Muscle of back (tissue), 11 donors: Measurements from ENCODE around the gene TRIM17. TPM values are rescaled to one million over a fixed set of nuclear protein-coding genes. Genes with fewer than 3 reads are reported as not detected.
A peak's percentile ranks its signal among the peaks of the same experiment; 100 is the strongest.

ENCODE experiments used
- DNase-seq, 3 donors: peaks; one replicate each; pipeline versions ENCODE4 v3.0.0 to v3.0.0-alpha.2; 2013
- polyA plus RNA-seq, 10 donors: library from polyadenylated mRNA; unstranded; fragments of 120-200 nt; gene quantifications; one replicate each; pipeline ENCODE4 v1.2.1, GENCODE V29; 2013; ENCODE audit not compliant: insufficient read length in 10 of 10

TRIM17 gene
- polyA plus RNA-seq, 10 donors, result 0.41 to 1.1 (median 0.63) TPM

DNA sequence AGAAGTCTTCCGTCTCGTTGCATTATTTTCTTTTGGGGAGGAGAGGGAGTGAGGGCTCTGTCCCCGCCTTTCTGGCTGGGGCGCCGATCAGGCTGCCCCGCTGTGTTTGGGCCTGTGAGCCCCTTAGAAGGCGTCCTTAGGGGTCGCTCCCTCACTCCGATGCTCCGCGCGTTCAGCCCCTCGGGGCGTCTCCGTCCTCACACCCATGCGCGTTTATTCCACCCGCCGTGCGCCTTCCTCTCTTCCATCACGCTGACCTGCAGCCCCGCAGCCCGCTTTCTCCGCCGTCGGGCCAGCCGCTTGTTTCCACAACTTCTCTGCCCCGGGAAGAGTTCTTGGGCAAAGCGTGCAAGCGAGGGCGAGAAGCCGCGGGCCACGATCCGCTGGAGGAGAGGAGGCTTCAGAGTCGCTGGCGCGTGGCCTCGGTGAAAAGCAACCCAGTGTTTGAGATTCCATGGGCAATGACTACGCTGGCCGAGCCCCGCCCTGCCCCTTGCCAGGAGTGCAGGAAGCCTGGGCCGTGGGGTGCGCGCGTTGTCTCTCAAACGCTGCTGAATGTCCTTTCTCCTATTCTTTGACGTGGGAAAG lies 37.7 kb downstream of the TRIM17 start:
- no peak for DNase-seq

DNA sequence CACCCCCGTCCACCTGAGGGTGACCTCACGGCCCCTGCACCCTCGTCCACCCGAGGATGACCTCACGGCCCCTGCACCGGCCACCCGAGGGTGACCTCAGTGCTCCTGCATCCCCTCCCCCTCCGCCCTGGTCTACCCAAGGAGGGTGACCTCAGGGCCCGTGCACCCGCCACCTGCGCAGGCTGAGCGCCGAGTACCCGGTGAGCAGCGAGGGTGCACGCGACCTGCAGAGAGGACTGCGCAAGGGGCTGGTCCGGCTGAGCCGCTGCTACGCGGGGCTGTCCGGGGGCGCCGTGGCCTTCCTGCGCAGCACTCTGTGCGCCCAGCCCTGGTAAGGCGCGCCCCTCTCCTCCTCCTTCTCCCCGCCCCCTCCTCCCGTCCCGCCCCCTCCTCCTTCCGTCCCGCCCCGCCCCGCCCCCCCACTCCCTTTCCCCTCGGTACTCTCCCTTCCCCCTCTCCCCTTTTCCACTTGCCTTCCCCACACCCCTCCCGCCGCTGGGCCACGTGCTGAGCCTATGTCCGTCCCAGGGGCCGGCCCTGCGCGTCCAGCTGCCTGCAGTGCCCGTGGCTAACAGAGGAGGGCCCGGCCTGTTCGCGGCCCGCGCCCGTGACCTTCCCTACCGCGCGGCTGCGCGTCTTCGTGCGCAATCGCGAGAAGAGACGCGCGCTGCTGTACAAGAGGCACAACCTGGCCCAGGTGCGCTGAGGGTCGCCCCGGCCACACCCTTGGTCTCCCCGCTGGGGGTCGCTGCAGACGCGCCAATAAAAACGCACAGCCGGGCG lies 38.4 kb downstream of the TRIM17 start:
- peak; percentile 59 to 95 (median 79) for DNase-seq

DNA sequence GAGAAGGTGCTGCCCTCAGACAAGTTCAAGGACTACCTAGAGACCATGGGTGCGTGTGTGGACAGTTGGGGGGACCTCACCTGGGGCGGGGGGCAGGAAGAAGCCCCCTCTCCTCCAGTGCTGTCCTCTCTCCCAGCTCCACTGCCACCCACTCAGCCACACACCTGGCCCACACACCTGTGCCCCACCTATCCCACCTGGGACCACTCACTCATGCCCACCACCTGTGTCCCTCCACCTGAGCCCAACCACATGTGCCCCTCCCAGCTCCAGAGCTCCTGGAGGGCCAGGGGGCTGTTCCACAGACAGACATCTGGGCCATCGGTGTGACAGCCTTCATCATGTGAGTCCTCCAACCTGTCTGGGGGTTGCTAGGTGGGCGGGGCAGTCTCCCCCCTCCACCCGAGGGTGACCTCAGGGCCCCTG lies 39.0 kb downstream of the TRIM17 start:
- DNase-seq, result no peak

DNA sequence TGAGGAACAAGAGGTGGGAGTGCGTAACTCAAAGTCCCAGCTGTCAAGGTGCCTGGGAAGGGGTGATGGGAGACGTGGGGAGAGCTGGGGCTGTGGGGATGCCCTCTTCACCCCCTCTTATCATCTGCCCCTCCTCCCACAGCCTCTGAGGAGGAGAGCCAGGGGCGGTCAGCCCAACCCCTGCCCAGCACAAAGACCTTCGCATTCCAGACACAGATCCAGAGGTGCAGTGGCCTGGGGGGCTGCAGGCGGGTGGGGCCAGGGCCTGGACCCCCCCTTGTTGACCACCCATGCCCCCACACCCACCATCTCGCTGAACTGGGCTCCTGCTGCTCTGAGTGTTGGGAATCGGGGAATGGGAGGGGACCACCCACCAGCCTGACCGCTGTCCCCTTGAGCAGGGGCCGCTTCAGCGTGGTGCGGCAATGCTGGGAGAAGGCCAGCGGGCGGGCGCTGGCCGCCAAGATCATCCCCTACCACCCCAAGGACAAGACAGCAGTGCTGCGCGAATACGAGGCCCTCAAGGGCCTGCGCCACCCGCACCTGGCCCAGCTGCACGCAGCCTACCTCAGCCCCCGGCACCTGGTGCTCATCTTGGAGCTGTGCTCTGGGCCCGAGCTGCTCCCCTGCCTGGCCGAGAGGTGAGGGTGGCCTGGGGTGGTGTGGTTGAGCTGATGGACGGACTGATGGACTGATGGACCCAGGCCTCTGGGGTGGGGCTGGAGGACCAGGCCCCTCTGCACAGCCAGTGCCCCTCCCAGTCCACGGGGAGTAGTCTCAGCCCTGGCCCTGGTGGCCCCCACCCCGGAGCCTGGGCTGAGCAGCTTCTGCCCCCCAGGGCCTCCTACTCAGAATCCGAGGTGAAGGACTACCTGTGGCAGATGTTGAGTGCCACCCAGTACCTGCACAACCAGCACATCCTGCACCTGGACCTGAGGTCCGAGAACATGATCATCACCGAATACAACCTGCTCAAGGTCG lies 39.7 kb downstream of the TRIM17 start:
- no peak for DNase-seq

DNA sequence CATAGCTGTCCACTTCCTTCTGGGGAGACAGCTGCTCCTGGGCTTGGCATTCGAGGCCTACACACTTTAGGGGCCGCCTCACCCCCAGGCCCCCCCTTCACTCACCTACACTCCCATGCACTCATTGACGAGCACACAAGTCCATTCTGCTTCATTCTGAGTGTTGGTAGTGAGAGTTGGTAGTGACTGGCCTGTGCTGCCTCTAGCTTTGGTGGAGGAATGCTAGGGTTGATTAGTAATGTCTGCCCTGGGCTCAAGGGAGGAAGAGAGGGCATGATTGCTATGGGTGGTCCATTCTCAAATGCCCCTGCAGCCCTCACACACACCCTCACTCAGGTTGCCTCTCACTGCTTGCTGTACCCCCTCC lies 40.4 kb downstream of the TRIM17 start:
- DNase-seq, result no peak

DNA sequence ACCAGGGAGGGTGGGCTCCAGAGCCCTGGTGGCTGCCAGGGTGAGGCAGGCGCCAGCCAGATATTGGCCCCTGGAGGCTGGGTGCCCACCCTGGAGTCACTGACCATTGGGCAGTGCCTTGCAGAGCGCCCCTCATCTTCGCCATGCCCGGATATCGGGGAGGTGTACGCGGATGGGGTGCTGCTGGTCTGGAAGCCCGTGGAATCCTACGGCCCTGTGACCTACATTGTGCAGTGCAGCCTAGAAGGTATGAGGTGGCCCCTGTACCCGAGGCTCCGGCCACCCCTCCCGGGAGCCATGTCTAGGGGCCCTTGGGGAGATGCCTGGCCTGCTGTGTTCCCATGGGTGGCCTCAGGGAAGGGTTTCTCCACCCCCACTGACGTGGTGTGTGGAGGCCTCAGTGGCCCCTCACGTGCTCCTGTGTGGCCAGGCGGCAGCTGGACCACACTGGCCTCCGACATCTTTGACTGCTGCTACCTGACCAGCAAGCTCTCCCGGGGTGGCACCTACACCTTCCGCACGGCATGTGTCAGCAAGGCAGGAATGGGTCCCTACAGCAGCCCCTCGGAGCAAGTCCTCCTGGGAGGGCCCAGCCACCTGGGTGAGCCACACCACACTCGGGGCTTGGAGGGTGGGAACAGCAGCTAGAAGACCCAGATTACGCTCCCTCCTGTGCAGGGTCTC lies 40.9 kb downstream of the TRIM17 start:
- no peak for DNase-seq

DNA sequence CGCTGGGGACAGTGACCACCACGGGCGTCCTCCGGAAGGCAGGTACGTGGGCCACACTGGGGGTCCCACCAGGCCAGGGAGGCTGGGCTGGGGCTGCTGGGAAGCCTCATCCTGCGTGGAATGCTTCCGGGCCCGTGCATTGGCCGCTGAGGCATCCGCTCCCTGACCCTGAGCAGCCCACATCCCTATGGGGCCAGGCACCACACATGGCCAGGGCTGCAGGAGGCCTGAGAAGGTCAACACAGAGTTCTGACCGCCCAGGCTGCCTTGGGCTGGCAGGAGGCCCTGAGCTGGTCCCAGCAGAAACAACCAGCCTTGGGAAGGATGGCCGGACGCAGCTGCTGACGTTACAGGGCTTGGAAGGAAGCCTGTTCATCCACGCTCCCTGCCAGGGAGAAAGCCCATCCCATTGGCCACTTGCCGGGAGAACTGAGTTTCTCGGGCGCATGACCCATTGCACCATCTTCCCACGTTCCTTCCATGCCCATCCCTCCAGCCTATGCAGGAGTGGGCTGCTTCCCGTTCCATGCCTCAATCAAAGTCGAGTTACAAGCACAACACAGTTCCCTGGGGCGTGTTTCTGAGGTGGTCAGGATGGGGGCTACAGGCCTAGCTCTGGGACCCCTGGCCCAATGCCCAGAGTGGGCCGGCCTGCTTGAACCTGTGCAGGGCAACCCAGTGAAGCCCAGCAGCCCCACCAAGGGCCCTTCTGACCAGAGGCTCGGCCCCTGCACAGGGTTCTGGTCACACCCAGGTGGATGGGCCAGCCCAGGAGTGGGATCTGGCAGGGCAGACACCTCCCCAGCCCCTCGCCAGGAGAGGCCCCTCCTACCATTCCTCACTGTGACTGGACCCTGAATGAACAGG lies 41.7 kb downstream of the TRIM17 start:
- DNase-seq, result peak; percentile 50 to 81 (median 74)

DNA sequence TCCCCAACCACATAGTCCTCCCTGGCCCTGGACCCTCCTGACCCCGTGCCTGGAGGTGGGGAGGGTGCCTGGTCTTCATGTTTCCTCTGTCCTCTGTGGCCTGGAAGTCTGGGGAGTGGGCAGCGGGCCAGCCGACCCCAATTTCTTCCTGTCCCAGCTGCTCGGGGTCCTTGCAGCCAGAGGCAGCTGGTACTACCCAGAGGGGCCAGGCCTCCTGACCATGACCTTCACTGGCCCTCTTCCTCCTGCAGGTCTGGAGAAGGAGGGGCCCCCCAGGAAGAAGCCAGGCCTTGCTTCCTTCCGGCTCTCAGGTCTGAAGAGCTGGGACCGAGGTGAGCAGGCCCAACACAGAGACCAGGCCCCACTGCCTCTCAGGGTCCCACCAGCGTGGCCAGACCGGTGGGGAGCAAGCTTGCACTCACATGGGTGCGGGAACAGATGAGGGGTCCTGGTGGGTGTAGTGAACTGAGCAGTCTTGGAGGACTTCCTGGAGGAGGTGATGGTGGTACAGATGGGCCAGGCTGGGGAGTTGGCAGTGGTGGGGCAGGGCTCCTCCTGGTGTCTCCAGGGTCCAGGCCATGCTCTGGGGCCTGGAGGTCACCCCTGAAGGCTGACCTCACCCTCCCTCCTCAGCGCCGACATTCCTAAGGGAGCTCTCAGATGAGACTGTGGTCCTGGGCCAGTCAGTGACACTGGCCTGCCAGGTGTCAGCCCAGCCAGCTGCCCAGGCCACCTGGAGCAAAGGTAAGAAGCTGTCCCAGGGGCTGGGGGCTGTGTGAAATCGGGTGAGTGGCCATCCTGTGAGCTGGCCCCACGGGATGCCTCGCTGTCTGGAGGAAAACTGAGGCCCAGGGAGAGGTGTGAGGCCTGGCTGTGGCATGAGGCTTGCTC lies 42.7 kb downstream of the TRIM17 start:
- DNase-seq, result no peak

DNA sequence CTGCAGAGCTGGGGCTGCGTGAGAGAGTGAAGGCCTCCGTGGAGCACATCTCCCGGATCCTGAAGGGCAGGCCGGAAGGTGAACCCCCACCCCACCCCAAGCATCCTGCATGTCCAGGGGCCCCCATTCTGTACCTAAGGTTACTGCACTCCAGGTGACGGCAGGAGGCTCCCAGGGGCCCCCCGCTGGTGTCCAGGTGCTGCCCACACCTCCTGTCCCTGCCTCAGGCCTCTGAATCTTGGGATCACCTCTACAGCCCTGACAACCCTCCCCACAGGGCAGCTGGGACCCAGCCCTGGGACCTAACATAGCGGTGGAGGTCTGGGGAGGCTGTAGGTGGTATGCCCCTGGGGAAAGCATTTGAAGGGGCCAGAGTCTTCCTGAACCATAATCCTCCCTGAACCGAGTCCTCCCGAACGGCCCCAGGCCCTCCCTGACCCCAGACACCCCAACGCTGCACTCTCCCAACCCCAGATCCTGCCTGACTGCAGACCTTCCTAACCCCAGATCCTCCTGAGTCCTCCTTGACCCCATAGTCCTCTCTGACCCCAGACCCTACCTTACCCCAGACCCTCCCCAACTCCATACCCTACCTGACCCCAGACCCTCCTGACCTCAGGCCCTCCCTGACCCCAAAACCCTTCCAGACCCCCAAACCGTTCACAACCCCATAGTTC lies 43.5 kb downstream of the TRIM17 start:
- no peak for DNase-seq

DNA sequence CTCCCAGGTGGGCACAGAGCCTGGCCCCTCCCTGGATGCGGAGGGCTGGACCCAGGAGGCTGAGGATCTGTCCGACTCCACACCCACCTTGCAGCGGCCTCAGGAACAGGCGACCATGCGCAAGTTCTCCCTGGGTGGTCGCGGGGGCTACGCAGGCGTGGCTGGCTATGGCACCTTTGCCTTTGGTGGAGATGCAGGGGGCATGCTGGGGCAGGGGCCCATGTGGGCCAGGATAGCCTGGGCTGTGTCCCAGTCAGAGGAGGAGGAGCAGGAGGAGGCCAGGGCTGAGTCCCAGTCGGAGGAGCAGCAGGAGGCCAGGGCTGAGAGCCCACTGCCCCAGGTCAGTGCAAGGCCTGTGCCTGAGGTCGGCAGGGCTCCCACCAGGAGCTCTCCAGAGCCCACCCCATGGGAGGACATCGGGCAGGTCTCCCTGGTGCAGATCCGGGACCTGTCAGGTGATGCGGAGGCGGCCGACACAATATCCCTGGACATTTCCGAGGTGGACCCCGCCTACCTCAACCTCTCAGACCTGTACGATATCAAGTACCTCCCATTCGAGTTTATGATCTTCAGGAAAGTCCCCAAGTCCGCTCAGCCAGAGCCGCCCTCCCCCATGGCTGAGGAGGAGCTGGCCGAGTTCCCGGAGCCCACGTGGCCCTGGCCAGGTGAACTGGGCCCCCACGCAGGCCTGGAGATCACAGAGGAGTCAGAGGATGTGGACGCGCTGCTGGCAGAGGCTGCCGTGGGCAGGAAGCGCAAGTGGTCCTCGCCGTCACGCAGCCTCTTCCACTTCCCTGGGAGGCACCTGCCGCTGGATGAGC lies 44.3 kb downstream of the TRIM17 start:
- DNase-seq, result no peak

DNA sequence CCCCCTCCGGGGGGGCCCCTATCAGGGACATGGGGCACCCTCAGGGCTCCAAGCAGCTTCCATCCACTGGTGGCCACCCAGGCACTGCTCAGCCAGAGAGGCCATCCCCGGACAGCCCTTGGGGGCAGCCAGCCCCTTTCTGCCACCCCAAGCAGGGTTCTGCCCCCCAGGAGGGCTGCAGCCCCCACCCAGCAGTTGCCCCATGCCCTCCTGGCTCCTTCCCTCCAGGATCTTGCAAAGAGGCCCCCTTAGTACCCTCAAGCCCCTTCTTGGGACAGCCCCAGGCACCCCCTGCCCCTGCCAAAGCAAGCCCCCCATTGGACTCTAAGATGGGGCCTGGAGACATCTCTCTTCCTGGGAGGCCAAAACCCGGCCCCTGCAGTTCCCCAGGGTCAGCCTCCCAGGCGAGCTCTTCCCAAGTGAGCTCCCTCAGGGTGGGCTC lies 44.9 kb downstream of the TRIM17 start:
- DNase-seq, result no peak

DNA sequence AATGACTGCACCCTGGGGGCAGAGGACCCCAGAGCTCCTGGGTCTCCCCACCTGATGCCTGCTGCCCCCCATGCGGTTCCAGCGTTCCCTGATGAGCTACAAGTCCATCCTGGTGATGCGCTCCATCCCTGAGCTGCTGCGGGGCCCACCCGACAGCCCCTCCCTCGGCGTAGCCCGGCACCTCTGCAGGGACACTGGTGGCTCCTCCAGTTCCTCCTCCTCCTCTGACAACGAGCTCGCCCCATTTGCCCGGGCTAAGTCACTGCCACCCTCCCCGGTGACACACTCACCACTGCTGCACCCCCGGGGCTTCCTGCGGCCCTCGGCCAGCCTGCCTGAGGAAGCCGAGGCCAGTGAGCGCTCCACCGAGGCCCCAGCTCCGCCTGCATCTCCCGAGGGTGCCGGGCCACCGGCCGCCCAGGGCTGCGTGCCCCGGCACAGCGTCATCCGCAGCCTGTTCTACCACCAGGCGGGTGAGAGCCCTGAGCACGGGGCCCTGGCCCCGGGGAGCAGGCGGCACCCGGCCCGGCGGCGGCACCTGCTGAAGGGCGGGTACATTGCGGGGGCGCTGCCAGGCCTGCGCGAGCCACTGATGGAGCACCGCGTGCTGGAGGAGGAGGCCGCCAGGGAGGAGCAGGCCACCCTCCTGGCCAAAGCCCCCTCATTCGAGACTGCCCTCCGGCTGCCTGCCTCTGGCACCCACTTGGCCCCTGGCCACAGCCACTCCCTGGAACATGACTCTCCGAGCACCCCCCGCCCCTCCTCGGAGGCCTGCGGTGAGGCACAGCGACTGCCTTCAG lies 45.5 kb downstream of the TRIM17 start:
- DNase-seq, result no peak

DNA sequence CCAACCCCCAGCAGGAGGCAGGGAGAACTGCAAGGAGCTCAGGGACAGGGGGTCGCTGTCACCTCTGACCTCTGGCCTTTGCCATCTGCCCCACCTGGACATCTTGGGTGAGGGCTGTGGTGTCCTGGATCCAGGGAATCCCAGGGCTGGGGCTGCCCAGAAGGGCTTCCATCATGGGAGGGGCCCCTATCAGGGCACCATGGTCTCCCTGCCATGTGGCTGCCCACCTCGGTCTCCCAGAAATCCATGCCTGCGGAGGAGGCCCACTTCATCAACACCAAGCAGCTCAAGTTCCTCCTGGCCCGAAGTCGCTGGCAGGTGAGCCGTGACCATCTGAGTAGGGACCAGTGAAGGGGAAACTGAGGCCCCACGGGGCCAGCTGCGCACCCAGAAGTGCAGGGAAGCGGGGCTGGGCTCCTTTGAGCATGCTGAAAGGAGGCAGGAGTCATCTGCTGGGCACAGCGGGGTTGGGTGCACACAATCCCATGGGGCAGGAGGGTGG lies 46.2 kb downstream of the TRIM17 start:
- DNase-seq, result no peak

DNA sequence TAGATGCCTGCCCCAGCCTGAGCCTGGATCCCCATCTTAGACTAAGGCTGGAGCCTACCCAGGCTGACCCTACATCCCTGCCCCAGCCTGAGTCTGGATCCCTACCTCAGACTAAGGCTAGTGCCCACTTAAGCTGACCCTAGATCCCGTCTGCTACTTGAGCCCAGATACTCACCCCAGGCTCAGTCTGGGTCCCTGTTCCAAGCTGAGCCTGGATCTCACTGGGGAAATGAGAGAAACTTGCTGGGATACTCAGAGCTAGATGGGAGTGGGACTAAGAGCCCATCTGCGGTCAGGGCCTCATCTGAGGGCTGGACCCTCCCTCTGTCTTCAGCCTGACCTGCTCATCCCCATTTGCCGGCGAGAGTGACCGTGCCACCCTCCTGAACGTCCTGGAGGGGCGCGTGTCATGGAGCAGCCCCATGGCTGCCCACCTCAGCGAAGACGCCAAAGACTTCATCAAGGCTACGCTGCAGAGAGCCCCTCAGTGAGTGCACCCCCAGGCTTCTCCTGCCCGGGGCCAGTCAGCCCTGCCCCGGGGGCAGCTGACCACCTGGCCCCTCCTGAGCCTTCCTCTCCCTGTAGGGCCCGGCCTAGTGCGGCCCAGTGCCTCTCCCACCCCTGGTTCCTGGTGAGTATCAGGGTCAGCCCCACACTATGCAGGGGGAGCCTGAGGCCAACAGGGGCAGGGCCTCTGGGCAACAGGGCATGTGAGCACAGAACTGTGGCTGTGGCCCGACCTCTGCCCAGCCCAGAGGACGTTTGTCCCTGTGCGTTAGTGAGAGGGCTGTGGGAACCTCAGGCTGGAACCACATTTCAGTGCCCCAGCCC lies 46.8 kb downstream of the TRIM17 start:
- no peak for DNase-seq

DNA sequence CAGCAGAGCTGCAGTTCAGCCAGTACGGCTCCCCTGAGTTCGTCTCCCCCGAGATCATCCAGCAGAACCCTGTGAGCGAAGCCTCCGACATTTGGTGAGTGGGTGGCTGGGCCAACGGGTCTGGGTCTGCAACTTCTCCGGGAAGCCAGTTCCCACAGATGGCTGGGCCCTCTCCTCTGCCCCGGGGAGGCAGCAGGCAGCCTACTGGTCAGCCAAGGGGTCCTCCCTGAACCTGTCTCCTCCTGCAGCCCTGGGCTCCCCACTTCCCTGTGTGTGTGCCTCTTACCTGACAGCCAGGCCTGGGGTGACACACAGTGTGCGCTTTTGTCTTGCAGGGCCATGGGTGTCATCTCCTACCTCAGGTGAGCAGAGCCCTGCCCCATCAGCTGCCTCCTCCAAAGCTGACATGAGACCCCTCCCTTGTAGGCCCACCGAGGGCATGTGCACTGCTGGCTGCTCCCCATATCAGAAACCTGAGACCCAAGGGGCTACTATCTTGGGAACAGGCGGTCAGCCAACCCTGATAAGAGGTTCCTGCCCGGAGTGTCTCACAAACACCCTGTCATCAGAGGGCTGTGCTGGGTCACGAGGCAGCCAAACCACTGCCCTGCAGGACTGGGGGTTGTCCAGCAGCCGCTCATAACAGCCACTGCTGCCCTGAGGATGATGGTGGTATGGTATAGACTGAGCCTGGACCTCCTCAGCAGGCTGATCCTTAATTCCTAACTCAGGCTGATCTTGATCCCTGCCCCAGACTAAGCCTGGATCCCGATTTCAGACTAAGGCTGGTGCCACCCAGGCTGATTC lies 47.7 kb downstream of the TRIM17 start:
- no peak for DNase-seq
